PC-9 (cell line): ENCODE results near the gene ADGRL3. TPM values are rescaled to one million over a fixed set of nuclear protein-coding genes. Genes with fewer than 3 reads are reported as not detected.

Experiments
- BruUV-seq: library from RNA; stranded (reverse); fragments of 400-500 nt; replicated peaks from 2 replicates; lab custom pipeline; 2021; lab: Mats Ljungman, UMichigan
- CTCF ChIA-PET: fragments of 300-600 bp; sonication (Branson Sonifier 250); formaldehyde crosslinking; loops from one replicate; lab custom pipeline; 2022; ENCODE audit warnings: antibody characterized with exemption; lab: Charles Lee
- POLR2A ChIA-PET: fragments of 300-600 bp; sonication (Branson Sonifier 250); formaldehyde crosslinking; loops from one replicate; lab custom pipeline; 2022; ENCODE audit warnings: antibody characterized with exemption; ENCODE audit not compliant: unreplicated experiment; lab: Charles Lee
- DNase-seq, 2 experiments: peaks; one replicate each; pipeline versions ENCODE4 v3.0.0 to v3.0.0-alpha.2; 2015 to 2022; ENCODE audit warnings: mixed read lengths in 1 of 2
- H2AFZ ChIP-seq: fragments of 200-600 bp; sonication (generic); 2 replicates; pipeline ENCODE4 v1.8.1; 2017; ENCODE audit warnings: antibody characterized with exemption
- H3F3A ChIP-seq: fragments of 200-600 bp; sonication (generic); 2 replicates; pipeline ENCODE4 v1.8.1; 2017; ENCODE audit warnings: antibody characterized with exemption, mild to moderate bottlenecking, low read depth; ENCODE audit not compliant: insufficient read depth
- H3K27ac ChIP-seq: fragments of 200-600 bp; sonication (generic); 2 replicates; pipeline ENCODE4 v1.6.1; 2016; ENCODE audit warnings: mixed run types
- H3K27me3 ChIP-seq: fragments of 200-600 bp; sonication (generic); 2 replicates; pipeline ENCODE4 v1.6.1; 2016; ENCODE audit warnings: low read depth, mixed run types; ENCODE audit not compliant: insufficient read depth
- H3K36me3 ChIP-seq: fragments of 200-600 bp; sonication (generic); 2 replicates; pipeline ENCODE4 v1.6.1; 2016; ENCODE audit warnings: low read depth, mixed run types
- H3K4me1 ChIP-seq: fragments of 200-600 bp; sonication (generic); replicated peaks from 2 replicates; pipeline ENCODE4 v1.6.1; 2016; ENCODE audit warnings: mixed run types; ENCODE audit not compliant: insufficient read depth
- H3K4me2 ChIP-seq: fragments of 200-600 bp; sonication (generic); 2 replicates; pipeline ENCODE4 v1.6.1; 2017; ENCODE audit warnings: mixed run types
- H3K4me3 ChIP-seq: fragments of 200-600 bp; sonication (generic); 2 replicates; pipeline ENCODE4 v1.6.1; 2016; ENCODE audit warnings: mixed run types
- H3K79me2 ChIP-seq: fragments of 200-600 bp; sonication (generic); 2 replicates; pipeline ENCODE4 v1.6.1; 2017; ENCODE audit warnings: low read depth, mixed run types
- H3K9me2 ChIP-seq: fragments of 200-600 bp; sonication (generic); 2 replicates; pipeline ENCODE4 v1.8.1; 2017; ENCODE audit warnings: mild to moderate bottlenecking; ENCODE audit not compliant: insufficient read depth
- H3K9me3 ChIP-seq: fragments of 200-600 bp; sonication (generic); 2 replicates; pipeline ENCODE4 v1.8.1; 2016; ENCODE audit warnings: low read depth; ENCODE audit not compliant: insufficient read depth
- H4K20me1 ChIP-seq: fragments of 200-600 bp; sonication (generic); 2 replicates; pipeline ENCODE4 v1.8.1; 2017; ENCODE audit not compliant: insufficient read depth
- CTCF ChIP-seq: fragments of 200-600 bp; sonication (generic); conservative IDR thresholded peaks from 2 replicates; pipeline ENCODE4 v1.6.1; 2017; ENCODE audit warnings: mixed run types, antibody characterized with exemption, mild to moderate bottlenecking, moderate library complexity
- EZH2 ChIP-seq: fragments of 200-600 bp; sonication (generic); IDR thresholded peaks from 2 replicates; pipeline ENCODE4 v1.8.0; 2017; ENCODE audit warnings: antibody characterized with exemption, low read depth
- intact Hi-C: fragments of 100-400 bp; cut with micrococcal nuclease; formaldehyde crosslinking; loops from one replicate; pipeline ENCODE4 v1.10.0; 2022; ENCODE audit not compliant: unreplicated experiment
- total RNA-seq: library from RNA; stranded (reverse); gene quantifications from 2 replicates; pipeline ENCODE4 v1.2.3, GENCODE V29; 2021

ADGRL3 gene
- total RNA-seq, 1 experiment from 2014 or later = 1.6 TPM

GRCh38 chr4:61162116-61162515, 38.0 kb upstream of the ADGRL3 start:
- no TSS peak for BruUV-seq
- no peak overlapping the region for H2AFZ ChIP-seq
- TF ChIP-seq EZH2 (no peak), CTCF (no peak)
- no peak for DNase-seq
- no peaks in the 10 kb centered on the region for H4K20me1 ChIP-seq
- H3K27me3 ChIP-seq = no peaks in the 10 kb centered on the region
- no peaks in the 10 kb centered on the region for H3K9me2 ChIP-seq
- no peaks in the 10 kb centered on the region for H3F3A ChIP-seq
- H3K79me2 ChIP-seq = no peaks in the 10 kb centered on the region
- no peak overlapping the region for H3K27ac ChIP-seq
- POLR2A ChIA-PET = no interaction called here
- H3K36me3 ChIP-seq = no peaks in the 10 kb centered on the region
- no peaks in the 10 kb centered on the region for H3K9me3 ChIP-seq
- no peak overlapping the region for H3K4me3 ChIP-seq
- CTCF ChIA-PET = no interaction called here
- intact Hi-C loops = no loop called here
- H3K4me1 ChIP-seq = no peaks in the 10 kb centered on the region
- H3K4me2 ChIP-seq = no peak overlapping the region

GRCh38 chr4:61173799-61174198, 26.3 kb upstream of the ADGRL3 start:
- no TSS peak for BruUV-seq
- no peaks in the 10 kb centered on the region for H4K20me1 ChIP-seq
- H3F3A ChIP-seq = no peaks in the 10 kb centered on the region
- H3K4me1 ChIP-seq = no peaks in the 10 kb centered on the region
- H3K27me3 ChIP-seq = no peaks in the 10 kb centered on the region
- H3K36me3 ChIP-seq = no peaks in the 10 kb centered on the region
- no peak overlapping the region for H2AFZ ChIP-seq
- no peak overlapping the region for H3K27ac ChIP-seq
- intact Hi-C loops = no loop called here
- no peak overlapping the region for H3K4me2 ChIP-seq
- TF ChIP-seq CTCF = no peak
- TF ChIP-seq EZH2 = no peak
- ChIA-PET POLR2A (no interaction called here), CTCF (no interaction called here)
- H3K4me3 ChIP-seq = no peak overlapping the region
- DNase-seq = no peak
- H3K9me2 ChIP-seq = no peaks in the 10 kb centered on the region
- no peaks in the 10 kb centered on the region for H3K79me2 ChIP-seq
- no peaks in the 10 kb centered on the region for H3K9me3 ChIP-seq

DNA sequence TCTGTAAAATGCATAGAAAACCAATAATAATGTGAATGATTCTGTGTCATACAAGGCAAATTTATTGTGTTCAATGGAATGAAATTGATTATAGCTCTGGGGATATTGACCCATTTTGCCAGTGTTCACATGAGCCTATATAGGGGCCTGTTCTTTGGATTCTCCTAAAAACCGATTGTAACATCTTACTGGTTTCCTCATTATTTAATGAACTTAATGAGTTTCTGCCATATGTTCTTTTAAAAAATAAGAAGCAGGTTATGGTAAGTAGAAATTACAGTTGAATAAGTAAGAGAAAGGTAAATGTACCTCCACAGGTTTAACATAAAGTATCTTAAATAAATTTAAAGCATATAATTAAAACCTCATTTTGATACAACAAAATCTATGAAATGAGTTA, 24.6 kb upstream of the ADGRL3 start:
- intact Hi-C loops = no loop called here
- POLR2A ChIA-PET = no interaction called here
- no peaks in the 10 kb centered on the region for H3K36me3 ChIP-seq

More for the DNA sequence above, 24.6 kb upstream of the ADGRL3 start:
- Histone ChIP-seq H3K27ac (no peak overlapping the region), H3K9me2 (no peaks in the 10 kb centered on the region), H3K9me3 (no peaks in the 10 kb centered on the region), H3K79me2 (no peaks in the 10 kb centered on the region), H4K20me1 (no peaks in the 10 kb centered on the region), H3K4me2 (no peak overlapping the region), H3K27me3 (no peaks in the 10 kb centered on the region), H3F3A (no peaks in the 10 kb centered on the region), H3K4me3 (no peak overlapping the region), H3K4me1 (no peaks in the 10 kb centered on the region), H2AFZ (no peak overlapping the region)
- DNase-seq = no peak
- BruUV-seq = no TSS peak
- CTCF ChIA-PET = no interaction called here
- TF ChIP-seq CTCF = no peak
- no peak for TF ChIP-seq EZH2
